DMS153 treated with DMSO at 0.1 percent for 48 hours (cell line): Measurements from ENCODE around the gene DNHD1.

Experiments
- DNase-seq: peaks from one replicate; lab custom pipeline; 2025; ENCODE audit not compliant: unreplicated experiment; lab: John Stamatoyannopoulos, UW

DNHD1 gene

GRCh38 chr11:6611092-6611962 lies 114.2 kb downstream of the DNHD1 start:
- no peak for DNase-seq

- no peak for DNase-seq
Observed at GRCh38 chr11:6611963-6612212, 114.8 kb downstream of the DNHD1 start.

GRCh38 chr11:6612213-6613041 lies 115.3 kb downstream of the DNHD1 start, which contains the start of gene TAF10:
Gene TAF10 (minus strand): TSS chr11:6612216. CDS start chr11:6612189, 27 bp downstream.
- DNase-seq, result peak; percentile 86

GRCh38 chr11:6613496-6613895 lies 116.4 kb downstream of the DNHD1 start:
- DNase-seq, result no peak

GRCh38 chr11:6614446-6614845 lies 117.4 kb downstream of the DNHD1 start:
- DNase-seq, result no peak

DNA sequence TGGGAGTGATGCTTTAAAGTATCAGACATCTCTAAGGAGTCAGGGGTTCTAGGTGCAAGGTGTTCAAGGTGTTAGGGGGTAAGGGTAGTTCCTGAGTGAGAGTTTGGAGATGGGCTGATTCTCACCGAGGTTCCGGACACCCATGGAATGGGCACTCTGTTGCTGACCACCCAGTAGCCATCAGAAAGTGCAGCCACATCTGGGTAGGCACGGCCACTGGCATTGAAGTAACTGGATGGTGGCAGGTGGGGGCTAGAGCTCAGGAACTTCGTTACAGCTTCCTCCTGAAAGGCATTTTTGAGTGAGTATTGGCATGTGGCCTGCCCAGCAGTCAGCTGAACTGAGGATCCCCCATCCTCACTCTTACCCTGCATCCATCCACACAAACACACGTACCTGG lies 118.0 kb downstream of the DNHD1 start:
- DNase-seq, result no peak

GRCh38 chr11:6615882-6616585 lies 119.0 kb downstream of the DNHD1 start:
- no peak for DNase-seq

GRCh38 chr11:6616596-6617250 lies 119.6 kb downstream of the DNHD1 start:
- DNase-seq, result no peak

DNA sequence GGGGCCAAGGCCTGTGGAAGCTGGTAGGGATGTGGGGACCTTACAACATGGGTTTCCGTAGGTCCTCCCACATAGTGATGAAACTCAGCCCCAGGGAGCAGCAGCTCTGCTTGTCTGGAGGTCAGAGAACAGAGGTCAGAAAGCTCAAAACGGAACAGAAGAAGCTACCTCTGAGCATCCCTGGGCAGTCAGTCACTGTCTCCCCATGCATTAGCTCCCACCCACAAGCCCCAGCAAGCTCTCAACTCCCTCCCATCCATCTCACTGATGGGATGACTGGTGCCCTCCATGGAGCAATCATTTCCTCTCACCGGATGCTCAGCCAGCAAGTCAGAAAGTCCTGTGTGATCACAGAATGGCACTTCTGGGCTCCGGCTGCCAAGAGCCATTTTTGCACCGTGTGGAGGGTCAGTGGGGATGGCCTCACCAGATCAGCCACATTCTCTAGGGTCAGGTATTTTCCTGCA lies 120.3 kb downstream of the DNHD1 start:
- no peak for DNase-seq

GRCh38 chr11:6618117-6619003 lies 121.3 kb downstream of the DNHD1 start:
- no peak for DNase-seq

GRCh38 chr11:6619004-6619745 lies 122.1 kb downstream of the DNHD1 start, which contains the start of gene TPP1:
Gene TPP1 (minus strand): TSS chr11:6619422. CDS start chr11:6619400, 22 bp downstream.
- peak; percentile 88 for DNase-seq

GRCh38 chr11:6620636-6621035 lies 123.6 kb downstream of the DNHD1 start:
- no peak for DNase-seq
